OCI-LY7 (cell line): ENCODE data around the gene DMD. TPM values are rescaled to one million over a fixed set of nuclear protein-coding genes. Genes with fewer than 3 reads are reported as not detected.

ENCODE experiments used
- BruUV-seq: library from RNA; stranded (reverse); fragments of 400-500 nt; replicated peaks from 2 replicates; lab custom pipeline; 2021; lab: Mats Ljungman, UMichigan
- CTCF ChIA-PET: fragments of 300-600 bp; sonication (Branson Sonifier 250); formaldehyde crosslinking; loops from one replicate; lab custom pipeline; 2022; ENCODE audit warnings: antibody characterized with exemption; ENCODE audit not compliant: unreplicated experiment; lab: Charles Lee
- POLR2A ChIA-PET: fragments of 300-600 bp; sonication (Branson Sonifier 250); formaldehyde crosslinking; loops from one replicate; lab custom pipeline; 2022; ENCODE audit warnings: antibody characterized with exemption; lab: Charles Lee
- DNase-seq: peaks from one replicate; pipeline ENCODE4 v3.0.0-alpha.2; 2015; ENCODE audit warnings: low spot score
- H2AFZ ChIP-seq: fragments of 200-600 bp; sonication (generic), shearing (Covaris generic); 2 replicates; pipeline ENCODE4 v1.6.1; 2014; ENCODE audit warnings: mild to moderate bottlenecking, antibody characterized with exemption, low read length, moderate library complexity
- H3K27ac ChIP-seq: fragments of 200-600 bp; sonication (generic); 2 replicates; pipeline ENCODE4 v1.5.1; 2014; ENCODE audit warnings: mixed run types, low read depth, mild to moderate bottlenecking, moderate library complexity, low read length, inconsistent platforms; ENCODE audit not compliant: poor library complexity, severe bottlenecking
- H3K36me3 ChIP-seq: fragments of 200-600 bp; sonication (generic); 2 replicates; pipeline ENCODE4 v1.6.1; 2014; ENCODE audit warnings: mild to moderate bottlenecking, antibody characterized with exemption, low read length, moderate library complexity, mixed read lengths; ENCODE audit not compliant: insufficient read depth
- H3K4me1 ChIP-seq: fragments of 200-600 bp; sonication (generic); 2 replicates; pipeline ENCODE4 v1.5.1; 2014; ENCODE audit warnings: mild to moderate bottlenecking, low read length; ENCODE audit not compliant: insufficient read depth, poor library complexity, severe bottlenecking
- H3K4me2 ChIP-seq: fragments of 200-600 bp; sonication (generic); 2 replicates; pipeline ENCODE4 v1.6.1; 2014; ENCODE audit warnings: mild to moderate bottlenecking, low read length
- H3K4me3 ChIP-seq: fragments of 200-600 bp; sonication (generic); 2 replicates; pipeline ENCODE4 v1.5.1; 2014; ENCODE audit warnings: mild to moderate bottlenecking, low read depth, low read length; ENCODE audit not compliant: poor library complexity, severe bottlenecking
- H3K79me2 ChIP-seq: fragments of 200-600 bp; sonication (generic); 2 replicates; pipeline ENCODE4 v1.6.1; 2016; ENCODE audit warnings: low read depth, mild to moderate bottlenecking, low read length, moderate library complexity, mixed read lengths; ENCODE audit not compliant: insufficient read depth
- H3K9me2 ChIP-seq: fragments of 200-600 bp; sonication (generic); 2 replicates; pipeline ENCODE4 v1.6.1; 2016; ENCODE audit warnings: mild to moderate bottlenecking, low read length, mixed read lengths; ENCODE audit not compliant: insufficient read depth
- H3K9me3 ChIP-seq: fragments of 200-600 bp; sonication (generic); 2 replicates; pipeline ENCODE4 v1.6.1; 2014; ENCODE audit warnings: mild to moderate bottlenecking, mixed run types, low read length, mixed read lengths
- H4K20me1 ChIP-seq: fragments of 200-600 bp; sonication (generic); 2 replicates; pipeline ENCODE4 v1.6.1; 2014; ENCODE audit warnings: mild to moderate bottlenecking, antibody characterized with exemption, low read length, moderate library complexity, mixed read lengths; ENCODE audit not compliant: insufficient read depth
- CTCF ChIP-seq: fragments of 200-600 bp; sonication (generic); conservative IDR thresholded peaks from 2 replicates; pipeline ENCODE4 v1.5.1; 2014; ENCODE audit warnings: mild to moderate bottlenecking, antibody characterized with exemption, low read length, moderate library complexity, mixed read lengths
- EZH2phosphoT487 ChIP-seq: fragments of 200-600 bp; sonication (generic); IDR thresholded peaks from 2 replicates; pipeline ENCODE4 v1.6.1; 2018; ENCODE audit warnings: low read depth, borderline replicate concordance, mild to moderate bottlenecking, mixed run types, antibody characterized with exemption, low read length, moderate library complexity, mixed read lengths
- intact Hi-C: fragments of 100-400 bp; cut with micrococcal nuclease; formaldehyde crosslinking; loops from one replicate; pipeline ENCODE4 v1.10.0; 2022; ENCODE audit not compliant: unreplicated experiment
- total RNA-seq, 2 experiments: library from RNA; depleted of rRNA in 1 of 2; stranded (reverse); fragments of >200 nt in 1 of 2; shearing (Covaris generic) in 1 of 2; gene quantifications; 2 replicates each; pipeline ENCODE4 v1.2.3, GENCODE V29; 2014 to 2022

Gene DMD
- total RNA-seq, 2 experiments from 2014 or later = 20.5 to 61.4 TPM

- H3K27ac ChIP-seq = peak overlapping the region; percentile 33
- peaks cover 14% of the 10 kb centered on the region for H3K36me3 ChIP-seq
- H4K20me1 ChIP-seq = no peaks in the 10 kb centered on the region
- H2AFZ ChIP-seq = peak overlapping the region; percentile 36; the same call in 1 of the 2 replicates
- intact Hi-C loops = no loop called here
- POLR2A ChIA-PET = interaction anchor here (0.5 to 1.6 kb wide), 9 partner anchors 11 to 181 kb away, joined by 3 to 7 read pairs (median 3); no protein-coding TSS in a partner anchor
- H3K79me2 ChIP-seq = peaks cover 34% of the 10 kb centered on the region
- H3K4me2 ChIP-seq = peak overlapping the region; percentile 73
- CTCF ChIA-PET = no interaction called here
- H3K9me2 ChIP-seq = no peaks in the 10 kb centered on the region
- peaks cover 56% of the 10 kb centered on the region for H3K4me1 ChIP-seq
- no peaks in the 10 kb centered on the region for H3K9me3 ChIP-seq
- no peak overlapping the region for H3K4me3 ChIP-seq
- DNase-seq = no peak
- no TSS peak for BruUV-seq
- TF ChIP-seq EZH2phosphoT487 (no peak), CTCF (no peak)
Measured at GRCh38 chrX:31245714-31246113, 1965.6 kb downstream of the DMD start.

GRCh38 chrX:31243804-31244203 lies 1967.5 kb downstream of the DMD start:
- POLR2A ChIA-PET = interaction anchor here (0.5 to 1.9 kb wide), 12 partner anchors 9 to 1004 kb away, joined by 3 to 12 read pairs (median 3); no protein-coding TSS in a partner anchor
- peaks cover 51% of the 10 kb centered on the region for H3K79me2 ChIP-seq
- intact Hi-C loops = no loop called here

More at GRCh38 chrX:31243804-31244203, 1967.5 kb downstream of the DMD start:
- Histone ChIP-seq H3K36me3 (peaks cover 14% of the 10 kb centered on the region), H4K20me1 (no peaks in the 10 kb centered on the region), H3K4me2 (peak overlapping the region; percentile 73), H3K9me3 (no peaks in the 10 kb centered on the region), H3K27ac (peak overlapping the region; percentile 73), H3K9me2 (no peaks in the 10 kb centered on the region), H3K4me1 (peaks cover 75% of the 10 kb centered on the region), H2AFZ (no peak overlapping the region), H3K4me3 (no peak overlapping the region)
- CTCF ChIA-PET = no interaction called here
- TF ChIP-seq EZH2phosphoT487 (no peak), CTCF (no peak)
- DNase-seq = no peak
- BruUV-seq = no TSS peak
